Measurements from ENCODE around the gene MRPS18C.
"Not testable (repeated sequence)": the region's sequence is repeated elsewhere in the genome, so short reads cannot be mapped to it uniquely, and the experiment has no call there.

Gene MRPS18C

GRCh38 chr4:83498187-83498586, 42.3 kb downstream of the MRPS18C start:
- no peak for DNase-seq

GRCh38 chr4:83501671-83502070, 45.8 kb downstream of the MRPS18C start:
- DNase-seq, result not testable (repeated sequence)

GRCh38 chr4:83503974-83504373, 48.1 kb downstream of the MRPS18C start:
- no peak for DNase-seq

- no peak for DNase-seq
Measured at GRCh38 chr4:83504503-83504902, 48.6 kb downstream of the MRPS18C start.

- DNase-seq, result no peak
Measured at GRCh38 chr4:83504996-83505395, 49.1 kb downstream of the MRPS18C start.

- DNase-seq, result peak; percentile 81
Measured at GRCh38 chr4:83509156-83509585, 53.3 kb downstream of the MRPS18C start.

- no peak for DNase-seq
Measured at GRCh38 chr4:83510442-83510841, 54.6 kb downstream of the MRPS18C start.

All from hematopoietic multipotent progenitor cell treated with erythropoietin and hydrocortisone succinate and interleukin-3 and kit ligand, for 8 days (in vitro differentiated cells).